Ammon's horn (tissue), 1 donor: ENCODE measurements around the gene SLC19A1.

ENCODE experiments used
- DNase-seq: peaks from one replicate; pipeline ENCODE4 v3.0.0-alpha.2; 2016; ENCODE audit warnings: low spot score

The SLC19A1 gene

GRCh38 chr21:45454060-45454925, 87.9 kb downstream of the SLC19A1 start:
- no peak for DNase-seq

- no peak for DNase-seq
Observed at GRCh38 chr21:45453308-45453950, 88.8 kb downstream of the SLC19A1 start.

- DNase-seq: no peak
Observed at GRCh38 chr21:45452696-45453307, 89.4 kb downstream of the SLC19A1 start.

GRCh38 chr21:45451771-45452182, 90.5 kb downstream of the SLC19A1 start:
- no peak for DNase-seq

- no peak for DNase-seq
Observed at GRCh38 chr21:45451091-45451740, 91.0 kb downstream of the SLC19A1 start.

GRCh38 chr21:45450423-45451090, 91.7 kb downstream of the SLC19A1 start:
- DNase-seq: no peak

GRCh38 chr21:45449658-45450422, 92.4 kb downstream of the SLC19A1 start:
- DNase-seq: no peak

- no peak for DNase-seq
Observed at GRCh38 chr21:45448810-45449657, 93.2 kb downstream of the SLC19A1 start.

- DNase-seq: no peak
Observed at GRCh38 chr21:45448283-45448809, 93.9 kb downstream of the SLC19A1 start.
